ENCODE results near the gene CDK13. TPM values are rescaled to one million over a fixed set of nuclear protein-coding genes. Genes with fewer than 3 reads are reported as not detected.

The CDK13 gene
- total RNA-seq, 1 donor from 2014 or later: 68.6 TPM

- no peak for TF ChIP-seq CTCF (IDR thresholded peaks at IDR 0.05)
- H3K4me1 ChIP-seq: peaks cover 6 to 34% of the 10 kb centered on the region in 2 donors
- intact Hi-C loops (cut with DNase I): loop anchor here (10.0 kb wide), 2 partner anchors 333 to 1747 kb away; partner anchors contain the start of genes INHBA and RALA
Measured at GRCh38 chr7:39958038-39958437, 8.0 kb downstream of the CDK13 start.

GRCh38 chr7:39967406-39968161 is 17.5 kb downstream of the CDK13 start:
- H3K9me3 ChIP-seq: no peaks in the 10 kb centered on the region

More at GRCh38 chr7:39958038-39958437, 8.0 kb downstream of the CDK13 start:
- Histone ChIP-seq H3K36me3 (no peaks in the 10 kb centered on the region), H3K27me3 (no peaks in the 10 kb centered on the region), H3K4me3 (no peak overlapping the region), H3K9me3 (no peaks in the 10 kb centered on the region), H3K27ac (no peak overlapping the region)
- no peak for DNase-seq (ENCODE audit: low spot score in 2 of 2)

GRCh38 chr7:39969431-39969830 is 19.4 kb downstream of the CDK13 start:
- Histone ChIP-seq H3K27ac (no peak overlapping the region), H3K4me1 (peaks cover 0 to 5% of the 10 kb centered on the region in 2 donors), H3K9me3 (no peaks in the 10 kb centered on the region), H3K36me3 (no peaks in the 10 kb centered on the region), H3K4me3 (no peak overlapping the region), H3K27me3 (no peaks in the 10 kb centered on the region)
- no peak for DNase-seq (ENCODE audit: low spot score in 2 of 2)
- intact Hi-C loops (cut with DNase I): no loop called here
- no peak for TF ChIP-seq CTCF (IDR thresholded peaks at IDR 0.05)

More at GRCh38 chr7:39967406-39968161, 17.5 kb downstream of the CDK13 start:
- Histone ChIP-seq H3K27ac (no peak overlapping the region), H3K36me3 (no peaks in the 10 kb centered on the region), H3K4me3 (no peak overlapping the region), H3K27me3 (no peaks in the 10 kb centered on the region), H3K4me1 (peaks cover 0 to 2% of the 10 kb centered on the region in 2 donors)
- intact Hi-C loops (cut with DNase I): no loop called here
- DNase-seq (ENCODE audit: low spot score in 2 of 2): no peak
- TF ChIP-seq CTCF (IDR thresholded peaks at IDR 0.05): no peak

GRCh38 chr7:39971924-39972323 is 21.9 kb downstream of the CDK13 start:
- Histone ChIP-seq H3K36me3 (no peaks in the 10 kb centered on the region), H3K27ac (no peak overlapping the region), H3K9me3 (no peaks in the 10 kb centered on the region), H3K27me3 (no peaks in the 10 kb centered on the region), H3K4me3 (no peak overlapping the region), H3K4me1 (peaks cover 0 to 11% of the 10 kb centered on the region in 2 donors)
- no peak for DNase-seq (ENCODE audit: low spot score in 2 of 2)
- no peak for TF ChIP-seq CTCF (IDR thresholded peaks at IDR 0.05)
- intact Hi-C loops (cut with DNase I): no loop called here

GRCh38 chr7:39973801-39974200 is 23.7 kb downstream of the CDK13 start:
- DNase-seq (ENCODE audit: low spot score in 2 of 2): no peak
- Histone ChIP-seq H3K9me3 (no peaks in the 10 kb centered on the region), H3K27ac (no peak overlapping the region), H3K4me1 (peaks cover 0 to 19% of the 10 kb centered on the region in 2 donors), H3K27me3 (no peaks in the 10 kb centered on the region), H3K4me3 (no peak overlapping the region), H3K36me3 (no peaks in the 10 kb centered on the region)
- intact Hi-C loops (cut with DNase I): no loop called here
- no peak for TF ChIP-seq CTCF (IDR thresholded peaks at IDR 0.05)
